Spleen (tissue), 11 donors: ENCODE results near the gene CD164L2. TPM values are rescaled to one million over a fixed set of nuclear protein-coding genes. Genes with fewer than 3 reads are reported as not detected.

Experiments
- DNase-seq: peaks from one replicate; pipeline ENCODE4 v3.0.0-alpha.2; 2020
- H3K27ac ChIP-seq, 8 donors: fragments of 200-600 bp; sonication (generic) in 7 of 8; 1 replicate in 4 of 8; 2 replicates in 4 of 8; pipeline versions ENCODE4 v1.5.0 to v1.8.0; 2016 to 2021; ENCODE audit warnings: inconsistent platforms in 4 of 8, mild to moderate bottlenecking in 4 of 8, moderate library complexity in 1 of 8
- H3K27me3 ChIP-seq, 7 donors: fragments of 200-600 bp; sonication (generic) in 6 of 7; replicated peaks in 1 of 7; 1 replicate in 4 of 7; 2 replicates in 3 of 7; pipeline versions ENCODE4 v1.5.0 to v1.8.0; 2016 to 2021; ENCODE audit warnings: inconsistent platforms in 3 of 7, mild to moderate bottlenecking in 1 of 7
- H3K36me3 ChIP-seq, 6 donors: fragments of 200-600 bp; sonication (generic) in 5 of 6; 1 replicate in 4 of 6; 2 replicates in 2 of 6; pipeline versions ENCODE4 v1.5.0 to v1.8.0; 2016 to 2021; ENCODE audit warnings: inconsistent platforms in 2 of 6
- H3K4me1 ChIP-seq, 6 donors: fragments of 200-600 bp; sonication (generic) in 5 of 6; 1 replicate in 3 of 6; 2 replicates in 3 of 6; pipeline versions ENCODE4 v1.5.0 to v1.8.0; 2016 to 2021; ENCODE audit warnings: inconsistent platforms in 3 of 6
- H3K4me3 ChIP-seq, 8 donors: fragments of 200-600 bp; sonication (generic) in 7 of 8; 1 replicate in 4 of 8; 2 replicates in 4 of 8; pipeline versions ENCODE4 v1.5.0 to v1.8.0; 2016 to 2021; ENCODE audit warnings: inconsistent platforms in 4 of 8, mild to moderate bottlenecking in 4 of 8, moderate library complexity in 2 of 8
- H3K9me3 ChIP-seq, 8 donors: fragments of 200-600 bp; sonication (generic) in 7 of 8; 1 replicate in 4 of 8; 2 replicates in 4 of 8; pipeline versions ENCODE4 v1.5.0 to v1.8.0; 2016 to 2021; ENCODE audit warnings: inconsistent platforms in 4 of 8
- CTCF ChIP-seq, 11 experiments: fragments of 200-600 bp in 7 of 11; fragments of 450-650 bp in 4 of 11; sonication (generic) in 4 of 11; IDR thresholded peaks in 8 of 11; conservative IDR thresholded peaks in 3 of 11; 1 replicate in 7 of 11; 2 replicates in 4 of 11; pipeline versions ENCODE4 v1.4.0 to v1.8.0; 2016 to 2021; ENCODE audit warnings: antibody characterized with exemption in 11 of 11, inconsistent platforms in 4 of 11, mild to moderate bottlenecking in 1 of 11
- POLR2A ChIP-seq, 3 donors: fragments of 450-650 bp; IDR thresholded peaks; one replicate each; pipeline ENCODE4 v1.5.1; 2017; ENCODE audit warnings: antibody characterized with exemption in 3 of 3, mild to moderate bottlenecking in 1 of 3
- POLR2AphosphoS5 ChIP-seq, 3 donors: sonication (generic); formaldehyde crosslinking; IDR thresholded peaks; one replicate each; pipeline ENCODE4 v1.5.1; 2017; ENCODE audit warnings: antibody characterized with exemption in 3 of 3
- WGBS, 5 donors: extraction: QIAGEN DNeasy Blood & Tissue Kit in 3 of 5; methylation state at CpG; one replicate each; pipeline versions ENCODE4 v1.1.5 to v1.1.7; 2013 to 2018; 5-methylcytosine and 5-hydroxymethylcytosine counted together
- intact Hi-C: fragments of 100-400 bp; cut with DNase I; formaldehyde crosslinking; loops from one replicate; pipeline ENCODE4 v1.15.0; 2023; ENCODE audit warnings: low total_unique reads
- polyA plus RNA-seq, 3 donors: library from polyadenylated mRNA; stranded (reverse); fragments of 200-250 nt; gene quantifications; one replicate each; pipeline ENCODE4 v1.2.1, GENCODE V29; 2013
- total RNA-seq, 7 donors: library from RNA; depleted of rRNA in 3 of 7; stranded (reverse); fragments of >200 nt in 3 of 7; fragmentation: NEBNext Ultra II Directional in 4 of 7; extraction: Animal tissue kit (Norgen Biotek cat#: 25700) in 4 of 7; gene quantifications; one replicate each; pipeline versions ENCODE4 v1.1.0 to v1.2.1, GENCODE V29; 2016 to 2021
- donor health status: healthy with polysubstance abuse.
- donor health status: DM: no; HTN: no; CAD: no; lungs with moderate emphysema.
- donor health status: DM: no; HTN: no; CAD: no.
- donor health status: Bipolar disorder and iron deficiency.
- donor health status: healthy.
- donor health status: DM: no; HTN: no; CAD: no.
- donor health status: DM: yes; HTN: yes; CAD: no.

Gene CD164L2
- total and polyA plus RNA-seq, 10 donors, result 0.06 TPM; not detected in 9

GRCh38 chr1:27350663-27351540 lies 32.2 kb downstream of the CD164L2 start:
- peaks cover 0 to 63% (median 31%) of the 10 kb centered on the region in 6 donors for H3K4me1 ChIP-seq
- DNase-seq, result peak; percentile 76
- H3K4me3 ChIP-seq, result peak overlapping the region in 1 of 8 donors; percentile 67
- H3K27ac ChIP-seq, result no peak overlapping the region
- H3K27me3 ChIP-seq, result peaks cover 0 to 23% (median 0%) of the 10 kb centered on the region in 7 donors
- intact Hi-C loops, result no loop called here
- H3K36me3 ChIP-seq, result peaks cover 0 to 96% (median 43%) of the 10 kb centered on the region in 6 donors
- H3K9me3 ChIP-seq, result no peaks in the 10 kb centered on the region
- WGBS, 5 donors, result 67 to 79% (median 68%) methylated on average over 48 to 62 of the region's 62 CpGs
- peak; percentile 30 to 65 (median 52) for TF ChIP-seq POLR2AphosphoS5 (IDR thresholded peaks at IDR 0.05)
- no peak for TF ChIP-seq CTCF (IDR thresholded peaks at IDR 0.05 in 8 of 11, conservative IDR thresholded peaks at IDR 0.05 in 3 of 11)

DNA sequence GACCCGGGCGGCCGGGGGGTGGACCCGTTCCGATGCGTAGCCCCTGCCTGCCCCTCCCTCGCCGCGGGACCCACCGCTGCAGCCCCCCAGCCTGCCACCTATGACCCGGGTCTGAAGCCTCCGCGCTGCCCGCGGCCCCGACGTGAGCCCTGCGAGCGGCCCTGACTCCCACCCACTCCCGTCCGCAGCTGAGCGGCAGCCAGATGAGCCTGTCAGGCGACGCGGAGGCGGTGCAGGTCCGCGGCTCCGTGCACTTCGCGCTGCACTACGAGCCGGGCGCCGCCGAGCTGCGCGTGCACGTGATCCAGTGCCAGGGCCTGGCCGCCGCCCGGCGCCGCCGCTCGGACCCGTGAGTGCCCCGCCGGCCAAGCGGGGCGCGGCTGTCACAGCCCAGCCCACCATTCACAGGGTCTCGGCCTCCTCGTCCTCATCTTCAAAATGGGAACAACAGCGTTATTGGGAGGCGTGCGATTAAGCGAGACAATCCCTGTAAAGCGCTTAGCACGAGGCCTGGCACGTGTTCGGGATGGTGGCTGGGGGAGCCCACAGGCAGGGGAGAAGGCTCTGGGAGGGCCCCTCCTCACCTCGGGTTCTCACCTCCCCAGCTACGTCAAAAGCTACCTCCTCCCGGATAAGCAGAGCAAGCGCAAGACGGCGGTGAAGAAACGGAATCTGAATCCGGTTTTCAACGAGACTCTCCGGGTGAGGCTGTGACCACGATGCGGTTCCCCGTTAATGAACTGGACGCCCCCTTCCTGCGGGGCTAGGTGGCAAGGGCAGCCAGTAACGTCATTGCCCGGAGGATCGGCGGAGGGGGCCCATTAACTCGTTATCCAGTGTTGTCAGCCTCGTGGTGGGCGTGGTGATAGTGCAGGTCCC lies 33.1 kb downstream of the CD164L2 start:
- H3K4me1 ChIP-seq, result peaks cover 0 to 63% (median 29%) of the 10 kb centered on the region in 6 donors
- TF ChIP-seq POLR2A (IDR thresholded peaks at IDR 0.05), result no peak
- peak in 2 of 3 donors; percentile 20 to 51 for TF ChIP-seq POLR2AphosphoS5 (IDR thresholded peaks at IDR 0.05)
- DNase-seq, result peak; percentile 85

DNA sequence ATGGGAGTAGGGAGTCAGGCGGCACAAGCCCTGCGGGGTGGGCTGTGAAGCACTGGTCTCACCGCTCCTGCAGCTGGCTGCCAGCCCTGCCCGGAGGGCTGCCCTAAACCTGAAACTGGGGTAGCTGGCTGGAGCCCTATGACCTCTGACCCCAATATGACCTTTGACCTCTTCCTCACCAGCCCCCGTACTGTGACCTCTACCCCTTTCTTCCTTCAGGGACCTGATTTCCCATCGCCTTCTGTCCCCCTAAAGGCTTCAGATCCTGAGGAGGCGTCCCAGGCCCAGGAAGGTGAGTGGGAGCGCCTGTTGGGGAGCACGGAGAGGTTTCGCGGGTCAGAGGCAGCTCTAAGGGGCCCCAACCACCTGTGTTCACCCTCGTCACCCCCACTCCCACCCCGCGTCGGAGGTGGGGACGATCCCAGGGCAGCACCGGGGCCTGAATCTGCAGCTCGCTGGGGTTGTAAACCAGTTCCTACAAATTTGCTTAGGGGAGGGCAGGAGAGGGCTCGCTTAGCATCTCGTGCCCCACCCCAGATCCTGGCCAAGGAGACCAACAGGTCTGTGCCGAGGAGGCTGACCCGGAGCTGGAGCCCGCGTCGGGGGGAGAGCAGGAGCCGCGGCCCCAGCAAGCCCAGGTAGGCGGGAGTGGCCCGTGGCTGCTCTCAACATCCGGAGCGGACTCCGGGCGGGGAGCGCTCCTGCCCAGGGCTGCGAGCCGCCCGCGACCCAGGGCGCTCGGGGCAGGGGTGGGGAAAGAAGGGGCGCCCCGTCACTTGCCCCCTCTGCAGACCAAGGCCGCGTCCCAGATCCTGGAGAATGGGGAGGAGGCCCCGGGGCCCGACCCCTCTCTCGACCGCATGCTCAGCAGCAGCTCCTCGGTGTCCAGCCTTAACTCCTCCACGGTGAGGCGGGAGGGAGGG lies 34.0 kb downstream of the CD164L2 start:
- Histone ChIP-seq H3K9me3 (no peaks in the 10 kb centered on the region), H3K27me3 (peaks cover 0 to 23% (median 0%) of the 10 kb centered on the region in 7 donors), H3K4me1 (peaks cover 0 to 72% (median 34%) of the 10 kb centered on the region in 6 donors), H3K27ac (peak overlapping the region in 2 of 8 donors; percentile 42 to 56), H3K36me3 (peaks cover 0 to 88% (median 43%) of the 10 kb centered on the region in 6 donors), H3K4me3 (peak overlapping the region; percentile 14 to 67 (median 32))
- TF ChIP-seq POLR2AphosphoS5 (IDR thresholded peaks at IDR 0.05) (peak in 1 of 3 donors; percentile 42), POLR2A (IDR thresholded peaks at IDR 0.05) (no peak)
- DNase-seq, result peak; percentile 84
- intact Hi-C loops, result no loop called here
- 41 to 84% (median 47%) methylated on average over 11 to 51 of the region's 51 CpGs for WGBS, 5 donors

More for the DNA sequence above, 33.1 kb downstream of the CD164L2 start:
- intact Hi-C loops, result no loop called here
- Histone ChIP-seq H3K36me3 (peaks cover 0 to 96% (median 44%) of the 10 kb centered on the region in 6 donors), H3K27me3 (peaks cover 0 to 23% (median 0%) of the 10 kb centered on the region in 7 donors), H3K27ac (peak overlapping the region in 1 of 8 donors; percentile 42), H3K9me3 (no peaks in the 10 kb centered on the region), H3K4me3 (peak overlapping the region; percentile 14 to 67 (median 32))
- WGBS, 5 donors, result 53 to 76% (median 58%) methylated on average over 64 to 84 of the region's 84 CpGs

GRCh38 chr1:27346991-27347624 lies 36.0 kb downstream of the CD164L2 start:
- no peak overlapping the region for H3K4me3 ChIP-seq
- H3K27ac ChIP-seq, result peak overlapping the region in 1 of 8 donors; percentile 33
- intact Hi-C loops, result no loop called here
- peaks cover 0 to 92% (median 49%) of the 10 kb centered on the region in 6 donors for H3K4me1 ChIP-seq
- WGBS, 5 donors, result 65 to 86% (median 77%) methylated on average over 14 of the region's 14 CpGs
- H3K36me3 ChIP-seq, result peaks cover 0 to 68% (median 32%) of the 10 kb centered on the region in 6 donors
- no peak for DNase-seq
- peak in 2 of 3 donors; percentile 47 to 61 for TF ChIP-seq POLR2AphosphoS5 (IDR thresholded peaks at IDR 0.05)
- TF ChIP-seq CTCF (IDR thresholded peaks at IDR 0.05 in 8 of 11, conservative IDR thresholded peaks at IDR 0.05 in 3 of 11), result no peak
- peaks cover 0 to 23% (median 0%) of the 10 kb centered on the region in 7 donors for H3K27me3 ChIP-seq
- no peaks in the 10 kb centered on the region for H3K9me3 ChIP-seq
